Heart right ventricle (tissue), 16 donors: ENCODE measurements around the gene PPP1R9B. TPM values are rescaled to one million over a fixed set of nuclear protein-coding genes. Genes with fewer than 3 reads are reported as not detected.

Experiments
- ATAC-seq, 8 donors: fragments of 200-7000 bp; cut with Tn5 transposase; one replicate each; pipeline ENCODE4 v1.9.1; 2020; ENCODE audit warnings: mild to moderate bottlenecking in 8 of 8, moderate library complexity in 8 of 8, moderate number of reproducible peaks in 1 of 8
- DNase-seq, 2 donors: peaks; one replicate each; pipeline ENCODE4 v3.0.0-alpha.2; 2020
- H3K27ac ChIP-seq, 10 donors: fragments of 200-600 bp; sonication (generic) in 2 of 10; one replicate each; pipeline versions ENCODE4 v1.5.0 to v1.8.0; 2020 to 2022; ENCODE audit warnings: mild to moderate bottlenecking in 3 of 10
- H3K27me3 ChIP-seq, 7 donors: fragments of 200-600 bp; one replicate each; pipeline ENCODE4 v1.8.0; 2021 to 2022; ENCODE audit warnings: mild to moderate bottlenecking in 2 of 7
- H3K36me3 ChIP-seq, 9 donors: fragments of 200-600 bp; sonication (generic) in 1 of 9; one replicate each; pipeline versions ENCODE4 v1.5.0 to v1.8.0; 2020 to 2022; ENCODE audit warnings: mild to moderate bottlenecking in 2 of 9
- H3K4me1 ChIP-seq, 9 donors: fragments of 200-600 bp; sonication (generic) in 1 of 9; one replicate each; pipeline versions ENCODE4 v1.5.0 to v1.8.0; 2020 to 2022; ENCODE audit warnings: mild to moderate bottlenecking in 4 of 9
- H3K4me3 ChIP-seq, 10 donors: fragments of 200-600 bp; sonication (generic) in 2 of 10; one replicate each; pipeline versions ENCODE4 v1.5.0 to v1.8.0; 2020 to 2022; ENCODE audit warnings: mild to moderate bottlenecking in 7 of 10, moderate library complexity in 2 of 10
- H3K9me3 ChIP-seq, 11 donors: fragments of 200-600 bp in 10 of 11; sonication (generic) in 2 of 11; one replicate each; pipeline versions ENCODE4 v1.5.0 to v1.8.0; 2013 to 2022; ENCODE audit warnings: mild to moderate bottlenecking in 2 of 11, control low read depth in 1 of 11, moderate library complexity in 1 of 11
- CTCF ChIP-seq, 9 donors: fragments of 200-600 bp; sonication (generic) in 2 of 9; IDR thresholded peaks; one replicate each; pipeline versions ENCODE4 v1.5.0 to v1.8.0; 2021 to 2022; ENCODE audit warnings: antibody characterized with exemption in 9 of 9, mild to moderate bottlenecking in 5 of 9, moderate library complexity in 1 of 9
- WGBS, 2 donors: extraction: QIAGEN DNeasy Blood & Tissue Kit; methylation state at CpG; one replicate each; pipeline ENCODE4 v1.1.7; 2013; ENCODE audit warnings: inconsistent platforms in 1 of 2; 5-methylcytosine and 5-hydroxymethylcytosine counted together
- intact Hi-C, 10 donors: fragments of 100-400 bp; cut with DNase I; formaldehyde crosslinking; loops; one replicate each; pipeline versions ENCODE4 v1.11.1 to v1.14.2; 2022
- polyA plus RNA-seq, 2 donors: library from polyadenylated mRNA; stranded (reverse); fragments of 200-250 nt; gene quantifications; one replicate each; pipeline ENCODE4 v1.2.3, GENCODE V29; 2013
- total RNA-seq, 10 donors: library from RNA; stranded (reverse); fragmentation: NEBNext Ultra II Directional in 3 of 10; extraction: Animal tissue kit (Norgen Biotek cat#: 25700) in 3 of 10; gene quantifications; one replicate each; pipeline versions ENCODE4 v1.2.1 to v1.2.4, GENCODE V29; 2021 to 2023
- donor health status: Arrhythmogenic right ventricular cardiomyopathy.
- donor health status: ischemic (EF 13 %, LVEDD 7.1; RV severe dilation, severe dysfunction).
- donor health status: healthy with polysubstance abuse.
- donor health status: DM: no; HTN: yes; CAD: no.
- donor health status: DM: no; HTN: no; CAD: no.
- donor health status: ischemic (EF 25% LVEDD 6.9; RV normal size, moderate dysfunction).
- donor health status: ischemic (EF 25% LVEDD 5.7; RV mildly dilated, moderate dysfunction).
- donor health status: healthy.
- donor health status: DM: yes; HTN: yes; CAD: no.
- donor health status: Ischemic cardiomyopathy.
- donor health status: ischemic (EF 35%, LVEDD 5.7; RV mildly dilated, moderate dysfunction).
- donor health status: nonischemic (EF 11% LVEDD 7.7; RV severe dilation, severe dysfunction).
- donor health status: DM: yes; HTN: yes; CAD: no.
- donor health status: PGD.
- donor health status: ischemic (EF 29% LVEDD 5.4; RV normal size, mild dysfunction).
- donor health status: nonischemic (EF 23%, LVEDD 6.1; RV moderate dilation, normal function).

PPP1R9B gene
- total and polyA plus RNA-seq, 12 donors: 17.3 to 45.4 (median 26.9) TPM

- H3K27ac ChIP-seq: peak overlapping the region in 6 of 10 donors; percentile 29 to 94 (median 86)
- no peaks in the 10 kb centered on the region for H3K27me3 ChIP-seq
- DNase-seq (no peak), ATAC-seq (no peak)
- no peaks in the 10 kb centered on the region for H3K9me3 ChIP-seq
- H3K4me1 ChIP-seq: peaks cover 21 to 77% (median 52%) of the 10 kb centered on the region in 9 donors
- H3K36me3 ChIP-seq: peaks cover 0 to 3% (median 0%) of the 10 kb centered on the region in 9 donors
- TF ChIP-seq CTCF (IDR thresholded peaks at IDR 0.05): no peak
- intact Hi-C loops: loop anchor here in 3 of 10 donors (5.0 kb wide), 4 partner anchors 33 to 73 kb away; partner anchors contain the start of gene SAMD14 (in 1 of the 3)
- WGBS, 2 donors: 91 to 93% methylated on average over 16 of the region's 16 CpGs
- H3K4me3 ChIP-seq: no peak overlapping the region
Observed at GRCh38 chr17:50175035-50175807, 24.7 kb upstream of the PPP1R9B start.

- peaks cover 21 to 85% (median 53%) of the 10 kb centered on the region in 9 donors for H3K4me1 ChIP-seq
Observed at GRCh38 chr17:50174444-50174843, 24.0 kb upstream of the PPP1R9B start.

GRCh38 chr17:50173335-50173941, 23.0 kb upstream of the PPP1R9B start:
- ATAC-seq (peak in 6 of 8 donors; percentile 9 to 56 (median 12)), DNase-seq (peak; percentile 17 to 60)
- intact Hi-C loops: no loop called here

More at GRCh38 chr17:50174444-50174843, 24.0 kb upstream of the PPP1R9B start:
- H3K27ac ChIP-seq: peak overlapping the region in 8 of 10 donors; percentile 15 to 94 (median 68)
- intact Hi-C loops: no loop called here
- H3K4me3 ChIP-seq: no peak overlapping the region
- peaks cover 0 to 8% (median 0%) of the 10 kb centered on the region in 9 donors for H3K36me3 ChIP-seq
- DNase-seq (no peak), ATAC-seq (no peak)
- H3K27me3 ChIP-seq: no peaks in the 10 kb centered on the region
- TF ChIP-seq CTCF (IDR thresholded peaks at IDR 0.05): no peak
- H3K9me3 ChIP-seq: no peaks in the 10 kb centered on the region
- 77 to 79% methylated on average over 6 of the region's 6 CpGs for WGBS, 2 donors

More at GRCh38 chr17:50173335-50173941, 23.0 kb upstream of the PPP1R9B start:
- Histone ChIP-seq H3K9me3 (no peaks in the 10 kb centered on the region), H3K4me3 (no peak overlapping the region), H3K27me3 (no peaks in the 10 kb centered on the region), H3K36me3 (peaks cover 0 to 15% (median 0%) of the 10 kb centered on the region in 9 donors), H3K4me1 (peaks cover 20 to 90% (median 52%) of the 10 kb centered on the region in 9 donors), H3K27ac (peak overlapping the region; percentile 36 to 94 (median 65))
- no peak for TF ChIP-seq CTCF (IDR thresholded peaks at IDR 0.05)
- 39 to 42% methylated on average over 10 of the region's 10 CpGs for WGBS, 2 donors
